PFSK-1 (cell line): ENCODE measurements around the gene TTC19.

Experiments
- FOXP2 ChIP-seq: optimal IDR thresholded peaks from 2 replicates; pipeline ENCODE3; 2011; ENCODE audit warnings: borderline replicate concordance, control low read depth, inconsistent platforms; ENCODE audit not compliant: insufficient read depth; ENCODE audit errors: extremely low read length, extremely low read depth
- POLR2AphosphoS5 ChIP-seq: IDR thresholded peaks from 2 replicates; pipeline ENCODE4 v1.6.1; 2012; ENCODE audit warnings: low read depth, mild to moderate bottlenecking, control low read depth, low read length, moderate library complexity
- REST ChIP-seq, 2 experiments: IDR thresholded peaks; 2 replicates each; pipeline versions ENCODE4 v1.6.1 to v1.8.0; 2011 to 2012; ENCODE audit warnings: low read depth in 2 of 2, low read length in 2 of 2, control low read depth in 1 of 2, inconsistent platforms in 1 of 2, mild to moderate bottlenecking in 1 of 2, moderate library complexity in 1 of 2; ENCODE audit not compliant: insufficient read depth in 1 of 2
- SIN3A ChIP-seq: IDR thresholded peaks from 2 replicates; pipeline ENCODE4 v1.6.1; 2012; ENCODE audit warnings: mild to moderate bottlenecking, low read length, moderate library complexity, borderline replicate concordance; ENCODE audit not compliant: insufficient read depth
- TAF1 ChIP-seq: IDR thresholded peaks from 2 replicates; pipeline ENCODE4 v1.6.1; 2012; ENCODE audit warnings: low read length, control low read depth, borderline replicate concordance; ENCODE audit not compliant: insufficient read depth

The TTC19 gene

GRCh38 chr17:16044487-16044886 lies 44.9 kb downstream of the TTC19 start:
- no peak for TF ChIP-seq REST (IDR thresholded peaks at IDR 0.05; ENCODE audit: insufficient read depth in 1 of 2, low read depth in 2 of 2, low read length in 2 of 2)
- no peak for TF ChIP-seq FOXP2
- no peak for TF ChIP-seq POLR2AphosphoS5
- no peak for TF ChIP-seq SIN3A

DNA sequence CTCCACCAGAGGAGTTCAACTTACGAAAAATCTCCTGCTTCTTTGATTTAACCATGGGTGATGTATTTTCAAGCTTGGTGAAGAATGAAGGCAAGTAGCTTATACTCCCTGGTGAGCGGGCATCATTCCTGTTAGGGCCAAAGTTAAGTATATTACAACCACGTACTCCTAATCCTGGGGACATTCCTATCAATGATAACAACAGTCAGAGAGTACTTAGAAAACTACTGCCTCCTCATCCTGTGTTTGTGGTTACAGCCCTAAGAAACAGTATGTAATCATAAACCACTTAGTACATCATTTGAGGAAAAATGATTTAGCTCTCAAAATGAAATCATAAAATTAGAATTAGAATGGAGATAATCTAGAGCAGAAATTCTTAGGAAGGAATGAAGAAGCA lies 47.3 kb downstream of the TTC19 start:
- no peak for TF ChIP-seq REST (IDR thresholded peaks at IDR 0.05; ENCODE audit: insufficient read depth in 1 of 2, low read depth in 2 of 2, low read length in 2 of 2)
- no peak for TF ChIP-seq POLR2AphosphoS5
- no peak for TF ChIP-seq SIN3A
- no peak for TF ChIP-seq TAF1
- TF ChIP-seq FOXP2 = no peak

DNA sequence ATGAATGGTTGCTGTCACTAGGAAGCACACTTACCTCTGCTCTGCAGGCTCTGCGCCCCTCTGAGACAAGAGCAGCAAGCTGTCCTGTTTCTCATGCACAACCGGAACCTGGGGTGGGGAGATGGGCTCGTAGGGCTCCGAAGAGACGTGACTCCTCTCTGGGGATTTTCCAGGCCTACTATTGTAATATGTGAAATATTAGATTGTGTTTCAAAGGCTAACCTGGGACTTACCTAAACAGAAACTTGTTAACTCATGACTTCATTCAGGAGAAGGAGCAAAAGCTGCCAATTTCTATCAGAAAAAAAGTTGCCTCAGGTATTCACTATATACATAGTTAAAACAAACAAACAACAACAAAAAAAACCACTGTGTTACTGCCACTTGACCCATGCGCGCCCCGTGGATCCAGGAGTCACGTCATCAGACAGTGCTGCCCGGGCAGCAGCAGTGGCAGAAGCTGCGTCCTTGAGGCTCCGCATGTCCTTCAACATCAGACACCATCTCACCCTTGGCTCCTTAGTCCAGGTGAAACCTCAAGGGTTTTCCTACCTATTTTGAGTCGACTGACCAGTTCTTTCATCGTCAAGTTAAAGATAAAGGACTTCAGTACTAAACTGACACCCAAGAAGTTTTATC lies 49.3 kb downstream of the TTC19 start:
- TF ChIP-seq SIN3A = no peak
- no peak for TF ChIP-seq FOXP2
- no peak for TF ChIP-seq TAF1
- TF ChIP-seq REST (IDR thresholded peaks at IDR 0.05; ENCODE audit: insufficient read depth in 1 of 2, low read depth in 2 of 2, low read length in 2 of 2) = no peak
- no peak for TF ChIP-seq POLR2AphosphoS5

GRCh38 chr17:16050844-16051243 lies 51.2 kb downstream of the TTC19 start:
- TF ChIP-seq POLR2AphosphoS5 = no peak
- TF ChIP-seq FOXP2 = no peak
- TF ChIP-seq REST (IDR thresholded peaks at IDR 0.05; ENCODE audit: insufficient read depth in 1 of 2, low read depth in 2 of 2, low read length in 2 of 2) = no peak
- TF ChIP-seq TAF1 = no peak
- TF ChIP-seq SIN3A = no peak

DNA sequence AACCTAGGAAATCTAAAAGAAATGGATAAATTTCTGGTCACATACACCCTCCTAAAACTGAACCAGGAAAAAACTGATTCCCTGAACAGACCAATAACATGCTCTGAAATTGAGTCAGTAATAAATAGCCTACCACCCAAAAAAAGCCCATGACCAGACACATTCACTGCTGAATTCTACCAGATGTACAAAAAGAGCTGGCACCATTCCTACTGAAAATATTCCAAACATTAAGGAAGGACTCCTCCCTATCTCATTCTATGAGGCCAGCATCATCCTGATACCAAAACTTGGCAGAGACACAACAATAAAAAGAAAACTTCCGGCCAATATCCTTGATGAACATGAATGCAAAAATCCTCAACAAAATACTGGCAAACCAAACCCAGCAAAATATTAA lies 52.9 kb downstream of the TTC19 start:
- TF ChIP-seq SIN3A = no peak
- no peak for TF ChIP-seq REST (IDR thresholded peaks at IDR 0.05; ENCODE audit: insufficient read depth in 1 of 2, low read depth in 2 of 2, low read length in 2 of 2)
- TF ChIP-seq POLR2AphosphoS5 = no peak
- TF ChIP-seq TAF1 = no peak
- no peak for TF ChIP-seq FOXP2
